ENCODE results near the gene MAP3K10. TPM values are rescaled to one million over a fixed set of nuclear protein-coding genes. Genes with fewer than 3 reads are reported as not detected.
A peak's percentile ranks its signal among the peaks of the same experiment; 100 is the strongest.

MAP3K10 gene
- total RNA-seq, 1 donor from 2014 or later, result 5.7 TPM

DNA sequence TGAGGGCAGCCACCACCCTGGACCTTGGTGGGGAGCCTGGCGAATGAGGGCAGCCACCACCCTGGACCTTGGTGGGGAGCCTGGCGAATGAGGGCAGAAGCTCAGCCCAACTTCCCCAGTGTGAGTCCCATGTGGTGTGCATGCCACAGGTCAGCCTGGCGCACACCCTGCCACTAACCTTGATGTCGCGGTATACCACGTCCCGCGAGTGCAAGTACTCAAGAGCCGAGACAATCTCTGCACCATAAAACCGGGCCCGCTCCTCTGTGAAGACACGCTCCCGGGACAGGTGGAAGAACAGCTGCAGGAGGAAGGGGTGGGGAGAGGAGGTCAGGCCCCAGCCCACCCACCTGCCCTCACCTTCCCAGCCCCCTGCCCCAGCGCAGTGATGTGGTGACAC is 46.6 kb downstream of the MAP3K10 start:
- Histone ChIP-seq H3K9me3 (ENCODE audit: low read depth) (no peaks in the 10 kb centered on the region), H2AFZ (replicated peaks) (no peak overlapping the region), H3K4me1 (no peaks in the 10 kb centered on the region), H3K79me2 (ENCODE audit: low read depth) (no peaks in the 10 kb centered on the region), H3K4me2 (no peak overlapping the region), H3K27ac (no peak overlapping the region), H3K27me3 (no peaks in the 10 kb centered on the region), H3K36me3 (no peaks in the 10 kb centered on the region), H3K4me3 (no peak overlapping the region), H3K9ac (no peak overlapping the region), H3F3A (ENCODE audit: low read depth) (no peaks in the 10 kb centered on the region), H4K20me1 (ENCODE audit: low read depth) (peaks cover 5% of the 10 kb centered on the region)
- TF ChIP-seq EZH2phosphoT487 (IDR thresholded peaks at IDR 0.05) (no peak), EZH2 (IDR thresholded peaks at IDR 0.05) (no peak)
- TF ChIP-seq, protein P1, sequence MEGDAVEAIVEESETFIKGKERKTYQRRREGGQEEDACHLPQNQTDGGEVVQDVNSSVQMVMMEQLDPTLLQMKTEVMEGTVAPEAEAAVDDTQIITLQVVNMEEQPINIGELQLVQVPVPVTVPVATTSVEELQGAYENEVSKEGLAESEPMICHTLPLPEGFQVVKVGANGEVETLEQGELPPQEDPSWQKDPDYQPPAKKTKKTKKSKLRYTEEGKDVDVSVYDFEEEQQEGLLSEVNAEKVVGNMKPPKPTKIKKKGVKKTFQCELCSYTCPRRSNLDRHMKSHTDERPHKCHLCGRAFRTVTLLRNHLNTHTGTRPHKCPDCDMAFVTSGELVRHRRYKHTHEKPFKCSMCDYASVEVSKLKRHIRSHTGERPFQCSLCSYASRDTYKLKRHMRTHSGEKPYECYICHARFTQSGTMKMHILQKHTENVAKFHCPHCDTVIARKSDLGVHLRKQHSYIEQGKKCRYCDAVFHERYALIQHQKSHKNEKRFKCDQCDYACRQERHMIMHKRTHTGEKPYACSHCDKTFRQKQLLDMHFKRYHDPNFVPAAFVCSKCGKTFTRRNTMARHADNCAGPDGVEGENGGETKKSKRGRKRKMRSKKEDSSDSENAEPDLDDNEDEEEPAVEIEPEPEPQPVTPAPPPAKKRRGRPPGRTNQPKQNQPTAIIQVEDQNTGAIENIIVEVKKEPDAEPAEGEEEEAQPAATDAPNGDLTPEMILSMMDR (IDR thresholded peaks at IDR 0.05), result no peak
- no peak overlapping the region for H3K4me3 Mint-ChIP-seq
- peaks cover 2% of the 10 kb centered on the region for H3K27me3 Mint-ChIP-seq (ENCODE audit: insufficient read depth, low read depth)
- H3K36me3 Mint-ChIP-seq, result peaks cover 12% of the 10 kb centered on the region
- no peaks in the 10 kb centered on the region for H3K4me1 Mint-ChIP-seq
- DNase-seq (ENCODE audit: low spot score), result no peak
- H3K9me3 Mint-ChIP-seq, result no peaks in the 10 kb centered on the region
- H3K27ac Mint-ChIP-seq, result no peak overlapping the region

DNA sequence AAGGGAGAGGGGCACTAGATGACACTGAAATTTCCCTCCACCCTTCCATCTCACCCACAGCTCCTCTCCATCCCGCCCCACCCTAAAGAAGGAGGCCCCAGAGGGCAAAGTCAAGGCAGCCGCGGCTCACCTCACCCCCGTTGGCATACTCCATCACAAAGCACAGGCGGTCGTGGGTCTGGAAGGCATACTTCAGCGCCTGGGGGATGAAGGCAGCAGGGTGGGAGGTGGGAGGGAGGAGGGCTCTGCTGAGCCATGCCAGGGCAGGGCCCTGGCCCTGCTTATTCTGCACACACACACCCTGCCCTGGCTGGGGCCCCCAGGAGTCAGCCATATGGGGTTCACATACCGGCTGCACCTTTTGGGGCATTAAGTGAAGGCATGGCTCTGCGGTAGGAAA is 47.5 kb downstream of the MAP3K10 start:
- Mint-ChIP-seq H3K27me3 (ENCODE audit: insufficient read depth, low read depth) (peaks cover 2% of the 10 kb centered on the region), H3K36me3 (peaks cover 12% of the 10 kb centered on the region), H3K4me3 (no peak overlapping the region), H3K4me1 (no peaks in the 10 kb centered on the region), H3K9me3 (no peaks in the 10 kb centered on the region), H3K27ac (no peak overlapping the region)
- Histone ChIP-seq H3K9me3 (ENCODE audit: low read depth) (no peaks in the 10 kb centered on the region), H3K27ac (no peak overlapping the region), H3K4me1 (no peaks in the 10 kb centered on the region), H3K36me3 (no peaks in the 10 kb centered on the region), H4K20me1 (ENCODE audit: low read depth) (peaks cover 5% of the 10 kb centered on the region), H3K27me3 (no peaks in the 10 kb centered on the region), H3F3A (ENCODE audit: low read depth) (no peaks in the 10 kb centered on the region), H2AFZ (replicated peaks) (no peak overlapping the region), H3K4me3 (no peak overlapping the region), H3K9ac (no peak overlapping the region), H3K79me2 (ENCODE audit: low read depth) (no peaks in the 10 kb centered on the region), H3K4me2 (no peak overlapping the region)
- TF ChIP-seq, protein P1 (IDR thresholded peaks at IDR 0.05), result no peak
- no peak for TF ChIP-seq EZH2 (IDR thresholded peaks at IDR 0.05)
- no peak for DNase-seq (ENCODE audit: low spot score)

DNA sequence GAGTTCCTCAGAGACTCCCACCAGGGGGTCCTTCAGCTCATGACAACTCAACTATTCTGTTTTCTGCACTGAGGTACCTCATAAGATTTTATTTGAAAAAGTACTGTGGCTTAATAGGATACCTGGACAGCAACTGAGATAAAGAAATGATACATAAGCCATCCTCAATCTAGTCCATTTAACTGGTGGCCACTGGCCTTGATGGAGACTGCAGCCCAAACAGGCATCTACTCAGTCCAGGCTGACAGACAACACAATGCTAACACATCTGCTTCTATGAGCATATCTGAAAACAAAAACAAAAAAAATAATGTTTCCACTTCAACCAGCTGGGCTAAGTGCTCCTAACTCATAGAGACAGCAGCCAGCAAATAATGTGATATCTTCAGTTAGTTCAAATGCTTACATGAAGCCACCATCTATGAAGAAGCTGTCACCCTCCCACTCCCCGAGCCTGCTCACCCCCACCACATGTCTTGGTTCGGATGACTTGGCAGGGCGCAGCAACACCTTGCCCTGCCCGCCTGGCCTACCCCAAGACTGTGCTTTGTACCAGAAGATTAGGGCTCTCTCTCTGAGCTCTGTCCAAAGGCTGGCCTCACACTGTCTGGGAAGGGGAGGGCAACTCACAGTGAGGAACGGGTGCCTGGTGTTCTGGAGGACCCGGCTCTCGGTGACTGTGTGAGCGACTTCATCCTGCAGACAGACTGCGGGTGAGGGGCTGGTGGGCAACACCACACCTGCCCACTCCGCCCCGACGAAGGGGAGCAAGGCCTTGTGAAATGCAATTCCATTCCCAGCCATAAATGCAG is 48.4 kb downstream of the MAP3K10 start:
- H3K9me3 ChIP-seq (ENCODE audit: low read depth), result no peaks in the 10 kb centered on the region
- H3K27ac Mint-ChIP-seq, result peak overlapping the region; percentile 33
- H4K20me1 ChIP-seq (ENCODE audit: low read depth), result peaks cover 7% of the 10 kb centered on the region
- no peaks in the 10 kb centered on the region for H3K27me3 ChIP-seq
- peaks cover 12% of the 10 kb centered on the region for H3K36me3 Mint-ChIP-seq
- H2AFZ ChIP-seq (replicated peaks), result no peak overlapping the region
- H3K27ac ChIP-seq, result no peak overlapping the region
- H3K36me3 ChIP-seq, result no peaks in the 10 kb centered on the region
- H3K9me3 Mint-ChIP-seq, result no peaks in the 10 kb centered on the region
- DNase-seq (ENCODE audit: low spot score), result no peak
- no peak overlapping the region for H3K4me2 ChIP-seq
- no peaks in the 10 kb centered on the region for H3F3A ChIP-seq (ENCODE audit: low read depth)
- no peaks in the 10 kb centered on the region for H3K4me1 ChIP-seq
- peaks cover 2% of the 10 kb centered on the region for H3K27me3 Mint-ChIP-seq (ENCODE audit: insufficient read depth, low read depth)
- H3K79me2 ChIP-seq (ENCODE audit: low read depth), result no peaks in the 10 kb centered on the region
- H3K4me3 Mint-ChIP-seq, result no peak overlapping the region
- H3K4me1 Mint-ChIP-seq, result peaks cover 5% of the 10 kb centered on the region
- TF ChIP-seq EZH2phosphoT487 (IDR thresholded peaks at IDR 0.05), result no peak
- no peak for TF ChIP-seq EZH2 (IDR thresholded peaks at IDR 0.05)
- TF ChIP-seq, protein P1 (IDR thresholded peaks at IDR 0.05), result no peak
- no peak overlapping the region for H3K9ac ChIP-seq
- no peak overlapping the region for H3K4me3 ChIP-seq
